Prostate gland (tissue), 2 donors: ENCODE measurements around the gene TMEM123. TPM values are rescaled to one million over a fixed set of nuclear protein-coding genes. Genes with fewer than 3 reads are reported as not detected.

Source experiments
- DNase-seq: peaks from one replicate; pipeline ENCODE4 v3.0.0-alpha.2; 2019; ENCODE audit warnings: low spot score
- H3K27ac ChIP-seq, 2 donors: fragments of 200-600 bp; sonication (generic); 2 replicates each; pipeline ENCODE4 v1.5.1; 2017 to 2019
- H3K27me3 ChIP-seq: fragments of 200-600 bp; sonication (generic); replicated peaks from 2 replicates; pipeline ENCODE4 v1.5.1; 2019; ENCODE audit not compliant: insufficient read depth
- H3K36me3 ChIP-seq, 2 donors: fragments of 200-600 bp; sonication (generic); 1 replicate in 1 of 2; 2 replicates in 1 of 2; pipeline versions ENCODE4 v1.5.1 to v1.8.1; 2017 to 2019
- H3K4me1 ChIP-seq: fragments of 200-600 bp; sonication (generic); replicated peaks from 2 replicates; pipeline ENCODE4 v1.5.1; 2019
- H3K4me3 ChIP-seq, 2 donors: fragments of 200-600 bp; sonication (generic); 2 replicates each; pipeline ENCODE4 v1.5.1; 2017 to 2019
- H3K9me3 ChIP-seq: fragments of 200-600 bp; sonication (generic); 2 replicates; pipeline ENCODE4 v1.5.1; 2017
- POLR2A ChIP-seq: fragments of 450-650 bp; IDR thresholded peaks from one replicate; pipeline ENCODE4 v1.6.1; 2016; ENCODE audit warnings: antibody characterized with exemption, mild to moderate bottlenecking
- POLR2AphosphoS5 ChIP-seq: sonication (generic); formaldehyde crosslinking; IDR thresholded peaks from one replicate; pipeline ENCODE4 v1.6.1; 2017; ENCODE audit warnings: antibody characterized with exemption
- WGBS: methylation state at CpG from one replicate; pipeline ENCODE4 v1.1.5; 2018; 5-methylcytosine and 5-hydroxymethylcytosine counted together
- intact Hi-C: fragments of 100-400 bp; cut with DNase I; formaldehyde crosslinking; loops from one replicate; pipeline ENCODE4 v1.14.2; 2022
- total RNA-seq, 2 donors: library from RNA; depleted of rRNA; stranded (reverse); fragments of >200 nt; gene quantifications; one replicate each; pipeline ENCODE4 v1.1.0, GENCODE V29; 2016
- TF ChIP-seq, protein P1 (sequence below), 4 experiments: fragments of 200-600 bp in 2 of 4; fragments of 450-650 bp in 2 of 4; sonication (generic) in 2 of 4; IDR thresholded peaks; 1 replicate in 3 of 4; 2 replicates in 1 of 4; pipeline ENCODE4 v1.5.1; 2016 to 2019; ENCODE audit warnings: antibody characterized with exemption in 4 of 4, mild to moderate bottlenecking in 2 of 4, moderate library complexity in 2 of 4

TMEM123 gene
- total RNA-seq, 2 donors from 2014 or later, result 205 to 227 TPM

DNA sequence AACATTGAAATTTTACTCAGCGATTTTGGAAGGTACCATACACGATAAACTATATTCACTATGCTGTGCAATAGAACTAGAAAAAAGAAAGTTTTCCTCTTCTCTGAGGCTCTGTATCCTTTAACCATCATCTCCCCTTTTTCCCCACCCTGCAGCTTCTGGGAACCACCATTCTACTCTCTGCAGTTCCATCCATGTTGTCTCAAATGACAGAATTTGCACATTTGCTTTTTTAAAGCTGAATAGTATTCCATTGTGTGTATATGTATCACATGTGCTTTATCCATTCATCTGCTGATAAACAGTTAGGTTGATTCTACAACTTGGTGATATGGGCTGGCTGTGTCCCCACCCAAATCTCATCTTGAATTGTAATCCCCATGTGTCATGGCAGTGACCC, 21.2 kb downstream of the TMEM123 start:
- no peaks in the 10 kb centered on the region for H3K27me3 ChIP-seq
- WGBS, result 98% methylated on average over 2 of the region's 2 CpGs
- H3K4me3 ChIP-seq, result no peak overlapping the region
- TF ChIP-seq POLR2AphosphoS5 (no peak), POLR2A (no peak)
- TF ChIP-seq, protein P1, sequence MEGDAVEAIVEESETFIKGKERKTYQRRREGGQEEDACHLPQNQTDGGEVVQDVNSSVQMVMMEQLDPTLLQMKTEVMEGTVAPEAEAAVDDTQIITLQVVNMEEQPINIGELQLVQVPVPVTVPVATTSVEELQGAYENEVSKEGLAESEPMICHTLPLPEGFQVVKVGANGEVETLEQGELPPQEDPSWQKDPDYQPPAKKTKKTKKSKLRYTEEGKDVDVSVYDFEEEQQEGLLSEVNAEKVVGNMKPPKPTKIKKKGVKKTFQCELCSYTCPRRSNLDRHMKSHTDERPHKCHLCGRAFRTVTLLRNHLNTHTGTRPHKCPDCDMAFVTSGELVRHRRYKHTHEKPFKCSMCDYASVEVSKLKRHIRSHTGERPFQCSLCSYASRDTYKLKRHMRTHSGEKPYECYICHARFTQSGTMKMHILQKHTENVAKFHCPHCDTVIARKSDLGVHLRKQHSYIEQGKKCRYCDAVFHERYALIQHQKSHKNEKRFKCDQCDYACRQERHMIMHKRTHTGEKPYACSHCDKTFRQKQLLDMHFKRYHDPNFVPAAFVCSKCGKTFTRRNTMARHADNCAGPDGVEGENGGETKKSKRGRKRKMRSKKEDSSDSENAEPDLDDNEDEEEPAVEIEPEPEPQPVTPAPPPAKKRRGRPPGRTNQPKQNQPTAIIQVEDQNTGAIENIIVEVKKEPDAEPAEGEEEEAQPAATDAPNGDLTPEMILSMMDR (IDR thresholded peaks at IDR 0.05), result no peak
- no peaks in the 10 kb centered on the region for H3K9me3 ChIP-seq
- no peaks in the 10 kb centered on the region for H3K36me3 ChIP-seq
- intact Hi-C loops, result no loop called here
- DNase-seq, result no peak
- H3K27ac ChIP-seq, result no peak overlapping the region
- H3K4me1 ChIP-seq, result peaks cover 6% of the 10 kb centered on the region

DNA sequence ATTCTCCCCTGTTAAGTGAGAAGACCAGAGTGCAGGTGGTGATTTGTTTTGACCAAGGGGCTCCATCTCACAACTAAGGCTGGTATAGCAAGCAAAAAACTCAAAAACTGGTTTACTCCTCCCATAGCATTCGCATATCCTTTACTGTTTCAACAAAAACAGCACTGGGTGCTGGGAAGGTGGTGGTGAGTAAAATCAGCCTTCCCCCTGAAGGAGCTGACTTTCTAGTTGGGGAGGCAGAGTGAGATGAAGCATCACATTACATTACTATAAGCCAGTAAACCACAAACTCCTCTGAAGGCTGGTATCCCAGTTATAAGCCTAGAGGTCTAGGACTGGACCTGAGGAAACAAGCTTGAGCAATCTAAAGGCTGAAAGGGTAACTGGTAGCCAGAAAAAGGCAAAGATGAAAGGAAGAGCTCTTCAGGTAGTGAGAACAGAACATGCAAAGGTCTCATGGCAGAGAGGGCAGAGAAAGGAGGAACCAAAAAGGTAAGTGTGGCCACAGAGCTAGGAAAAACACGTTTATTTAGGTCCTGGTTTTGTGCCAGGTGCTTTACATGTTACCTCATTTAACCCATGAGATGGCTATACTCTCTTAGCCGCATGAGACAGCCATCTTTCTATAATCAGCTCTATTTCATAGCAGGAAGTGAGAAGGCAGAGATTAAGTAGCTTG, 22.3 kb downstream of the TMEM123 start:
- WGBS, result 57% methylated on average over 3 of the region's 3 CpGs
- no peak for DNase-seq
- H3K4me1 ChIP-seq, result peaks cover 6% of the 10 kb centered on the region
- H3K9me3 ChIP-seq, result no peaks in the 10 kb centered on the region
- intact Hi-C loops, result no loop called here
- no peak overlapping the region for H3K27ac ChIP-seq
- no peaks in the 10 kb centered on the region for H3K27me3 ChIP-seq
- TF ChIP-seq, protein P1 (IDR thresholded peaks at IDR 0.05), result no peak
- TF ChIP-seq POLR2A (no peak), POLR2AphosphoS5 (no peak)
- no peak overlapping the region for H3K4me3 ChIP-seq
- H3K36me3 ChIP-seq, result no peaks in the 10 kb centered on the region

DNA sequence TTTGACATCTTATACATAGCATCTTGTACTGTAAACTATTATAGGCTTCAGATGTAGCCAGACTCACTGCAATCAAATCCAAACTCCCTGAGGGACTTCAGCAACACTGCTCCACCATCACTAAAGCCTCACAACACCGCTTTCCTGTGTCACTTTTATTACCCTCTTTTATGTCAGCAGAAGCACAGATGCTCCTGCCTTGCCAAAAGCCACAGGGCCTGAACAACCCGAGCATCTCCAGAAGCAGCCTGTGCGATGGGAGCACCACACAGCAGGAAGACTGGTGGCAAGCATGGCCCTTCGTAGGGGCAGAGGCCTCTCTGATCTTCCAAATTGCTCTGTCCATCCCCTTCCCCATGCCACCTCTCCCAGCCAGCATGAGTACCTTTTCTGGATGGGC, 22.9 kb downstream of the TMEM123 start:
- Histone ChIP-seq H3K36me3 (no peaks in the 10 kb centered on the region), H3K4me1 (peaks cover 6% of the 10 kb centered on the region), H3K4me3 (no peak overlapping the region), H3K9me3 (no peaks in the 10 kb centered on the region), H3K27me3 (no peaks in the 10 kb centered on the region), H3K27ac (no peak overlapping the region)
- WGBS, result 26% methylated on average over 4 of the region's 4 CpGs
- DNase-seq, result no peak
- intact Hi-C loops, result no loop called here
- TF ChIP-seq POLR2A (no peak), POLR2AphosphoS5 (no peak)

DNA sequence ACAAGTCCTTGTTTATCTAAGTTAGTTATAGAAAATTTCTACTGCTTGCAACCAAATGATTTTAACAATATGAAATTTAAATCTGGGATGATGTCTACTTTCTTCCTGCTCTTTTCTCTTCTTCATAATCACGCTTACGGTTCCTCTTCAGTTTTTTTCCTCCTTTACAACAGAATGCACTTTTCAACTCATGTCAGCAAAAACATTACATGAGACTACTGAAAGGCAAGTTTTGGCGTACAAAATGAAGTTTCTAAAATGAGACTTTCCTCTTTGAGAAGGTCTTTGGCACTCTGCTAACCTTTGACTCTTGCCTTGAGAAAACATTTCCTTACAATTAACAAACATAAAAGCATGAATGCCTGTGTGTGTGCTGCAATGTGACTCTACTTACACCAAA, 23.3 kb downstream of the TMEM123 start:
- H3K36me3 ChIP-seq, result no peaks in the 10 kb centered on the region
- peaks cover 6% of the 10 kb centered on the region for H3K4me1 ChIP-seq
- H3K27ac ChIP-seq, result no peak overlapping the region
- no peak for DNase-seq
- intact Hi-C loops, result no loop called here
- no peaks in the 10 kb centered on the region for H3K9me3 ChIP-seq
- H3K27me3 ChIP-seq, result no peaks in the 10 kb centered on the region
- H3K4me3 ChIP-seq, result no peak overlapping the region
- no peak for TF ChIP-seq POLR2AphosphoS5
- no peak for TF ChIP-seq POLR2A
- TF ChIP-seq, protein P1 (IDR thresholded peaks at IDR 0.05), result no peak
- 80% methylated on average over 3 of the region's 3 CpGs for WGBS

DNA sequence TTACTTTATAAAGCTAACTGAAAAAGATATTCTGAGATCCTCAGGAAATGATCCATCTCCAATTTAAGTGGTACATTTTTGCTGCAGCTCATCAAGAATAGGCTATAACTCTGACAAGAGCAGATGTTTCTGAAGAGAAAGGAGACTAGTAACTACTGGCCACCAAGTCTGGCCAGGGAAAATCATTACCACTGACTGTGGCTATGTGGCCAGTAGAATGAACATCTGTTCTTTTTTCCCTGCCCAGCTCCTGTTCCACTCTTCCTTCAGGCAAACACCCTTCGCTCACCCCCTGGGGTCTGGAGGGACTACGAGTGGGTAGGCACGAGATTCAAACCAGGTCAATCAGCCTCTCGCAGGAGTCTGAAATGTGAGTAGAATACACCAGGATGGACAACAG, 23.9 kb downstream of the TMEM123 start:
- DNase-seq, result no peak
- Histone ChIP-seq H3K36me3 (no peaks in the 10 kb centered on the region), H3K27me3 (no peaks in the 10 kb centered on the region), H3K9me3 (no peaks in the 10 kb centered on the region), H3K27ac (no peak overlapping the region), H3K4me3 (no peak overlapping the region), H3K4me1 (peaks cover 6% of the 10 kb centered on the region)
- TF ChIP-seq, protein P1 (IDR thresholded peaks at IDR 0.05), result no peak
- no peak for TF ChIP-seq POLR2A
- TF ChIP-seq POLR2AphosphoS5, result no peak
- intact Hi-C loops, result no loop called here
- WGBS, result 93% methylated on average over 4 of the region's 4 CpGs
